Right lobe of liver (tissue), 4 donors: ENCODE data around the gene LYST.
A peak's percentile ranks its signal among the peaks of the same experiment; 100 is the strongest.

Experiments
- CTCF ChIP-seq, 4 donors: fragments of 200-600 bp in 3 of 4; fragments of 450-650 bp in 1 of 4; IDR thresholded peaks; one replicate each; pipeline versions ENCODE4 v1.5.1 to v1.8.0; 2016 to 2022; ENCODE audit warnings: antibody characterized with exemption in 4 of 4, mild to moderate bottlenecking in 2 of 4
- POLR2A ChIP-seq: fragments of 450-650 bp; IDR thresholded peaks from one replicate; pipeline ENCODE4 v1.6.1; 2017; ENCODE audit warnings: antibody characterized with exemption, mild to moderate bottlenecking
- donor health status: DM: no; HTN: no; CAD: no.
- donor health status: DM: no; HTN: no; CAD: no.
- donor health status: DM: no; HTN: yes; CAD: no.

- TF ChIP-seq CTCF (IDR thresholded peaks at IDR 0.05) (no peak), POLR2A (peak; percentile 78)
Measured at GRCh38 chr1:235892734-235893413, 26.2 kb upstream of the LYST start.
